A549 treated with GW870086 at 1 μM for 4 hours (cell line): ENCODE data around the gene OR10V1. TPM values are rescaled to one million over a fixed set of nuclear protein-coding genes. Genes with fewer than 3 reads are reported as not detected.

Experiments
- total RNA-seq: library from RNA; stranded (reverse); fragments of 200-300 nt; extraction: Qiagen RNA extraction; gene quantifications from 5 replicates; pipeline ENCODE4 v1.2.3, GENCODE V29; 2022; ENCODE audit warnings: low read depth

OR10V1 gene
- not detected in 5 replicates for total RNA-seq

DNA sequence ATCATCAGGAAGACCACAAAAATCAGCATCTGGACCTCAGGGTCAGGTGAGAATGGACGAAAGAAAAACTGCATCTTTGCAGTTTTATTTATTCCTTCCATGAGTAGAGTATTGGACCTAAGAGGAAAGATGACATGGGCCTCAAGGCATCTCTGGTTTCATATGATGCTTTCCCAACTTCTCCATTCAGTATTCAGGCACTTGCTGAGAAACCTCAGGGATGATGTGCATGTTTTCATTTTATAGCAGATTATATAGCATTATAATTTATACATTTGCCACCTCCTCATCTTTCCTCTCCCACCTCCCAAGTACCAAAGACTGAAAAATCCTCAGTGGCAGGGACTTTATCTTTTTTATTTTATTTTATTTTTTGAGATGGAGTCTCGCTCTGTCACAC is at the start of gene OR10V1:
OR10V1 (minus strand) TSS at position 101 of the 400 bp plus-strand sequence; CDS start at position 101, 0 bp downstream.

DNA sequence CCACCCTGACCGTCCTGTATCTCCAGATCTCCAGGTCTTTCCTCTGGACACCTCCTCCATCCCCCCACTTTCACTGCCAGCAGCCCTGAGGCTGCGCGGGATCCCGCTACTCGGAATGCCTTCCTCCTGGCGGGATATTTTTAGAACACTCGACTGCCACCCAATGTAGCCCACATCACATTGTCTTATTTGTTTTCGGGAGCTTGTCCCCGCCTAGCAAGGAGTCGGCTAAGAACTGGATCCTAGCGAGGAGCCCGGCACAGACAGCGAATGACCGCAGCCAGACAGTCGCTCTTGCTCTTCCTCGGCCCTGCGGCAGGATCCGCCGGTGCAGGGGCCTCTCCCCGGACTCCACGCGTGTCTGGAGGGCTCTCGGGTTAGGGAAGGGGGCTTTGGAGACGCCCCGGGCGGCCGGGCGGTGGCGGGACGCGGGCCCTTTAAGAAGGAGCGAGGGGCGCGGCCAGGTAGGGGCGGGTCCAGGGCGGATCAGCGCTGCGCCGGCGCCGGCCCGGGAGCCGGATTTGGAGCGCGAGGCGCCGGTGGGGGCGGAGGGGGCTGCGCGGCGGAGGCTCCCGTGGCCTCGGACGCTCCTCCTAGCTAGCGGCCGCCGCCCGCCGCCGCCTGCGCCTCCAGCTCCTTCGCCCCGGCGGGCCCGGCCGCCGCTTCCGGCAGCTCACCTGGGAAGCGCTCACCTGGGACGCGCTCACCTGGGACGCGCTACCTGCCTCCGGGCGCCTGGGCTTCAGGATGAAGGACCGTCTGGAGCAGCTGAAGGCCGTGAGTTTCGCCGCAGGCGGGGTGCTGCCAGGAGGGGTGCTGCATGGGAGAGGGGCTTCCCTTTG is 41.4 kb upstream of the OR10V1 start, which contains the start of gene STX3:
STX3 (plus strand) TSS at position 518 of the 842 bp plus-strand sequence; CDS start at position 748, 230 bp downstream.

GRCh38 chr11:59668950-59669610 is 44.6 kb downstream of the OR10V1 start, which contains the start of gene PATL1:
Gene PATL1, minus strand, starts transcription at chr11:59669037. Its CDS starts 142 bp downstream, at chr11:59668895.

Other genes starting within 250 kb of the OR10V1 start
- not detected in 5 replicates for gene OR4D10, start 240.5 kb downstream of the OR10V1 start, total RNA-seq
- gene OR4D11, start 210.3 kb downstream of the OR10V1 start, total RNA-seq = not detected in 5 replicates
- not detected in 5 replicates for gene OR4D9, start 202.3 kb downstream of the OR10V1 start, total RNA-seq
- 27.5 to 29.8 TPM (median 28.9 TPM) in 5 replicates for gene OSBP, start 98.1 kb downstream of the OR10V1 start, total RNA-seq
- 41.9 to 50.6 TPM (median 48.1 TPM) in 5 replicates for gene PATL1, start 44.8 kb downstream of the OR10V1 start, total RNA-seq
- gene STX3, start 41.5 kb upstream of the OR10V1 start, total RNA-seq = 23.1 to 27.2 TPM (median 25.8 TPM) in 5 replicates
- 62.6 to 68.1 TPM (median 66.4 TPM) in 5 replicates for gene MRPL16, start 96.9 kb upstream of the OR10V1 start, total RNA-seq
- gene CBLIF, start 131.7 kb upstream of the OR10V1 start, total RNA-seq = not detected in 5 replicates
- 0.20 to 0.54 TPM (median 0.34 TPM) in 4 of 5 replicates, not detected in the other for gene TCN1, start 152.6 kb upstream of the OR10V1 start, total RNA-seq
- not detected in 5 replicates for gene OOSP3, start 164.9 kb upstream of the OR10V1 start, total RNA-seq
- gene OOSP1, start 224.6 kb upstream of the OR10V1 start, total RNA-seq = not detected in 5 replicates